ENCODE results near the gene CNOT6L.

DNA sequence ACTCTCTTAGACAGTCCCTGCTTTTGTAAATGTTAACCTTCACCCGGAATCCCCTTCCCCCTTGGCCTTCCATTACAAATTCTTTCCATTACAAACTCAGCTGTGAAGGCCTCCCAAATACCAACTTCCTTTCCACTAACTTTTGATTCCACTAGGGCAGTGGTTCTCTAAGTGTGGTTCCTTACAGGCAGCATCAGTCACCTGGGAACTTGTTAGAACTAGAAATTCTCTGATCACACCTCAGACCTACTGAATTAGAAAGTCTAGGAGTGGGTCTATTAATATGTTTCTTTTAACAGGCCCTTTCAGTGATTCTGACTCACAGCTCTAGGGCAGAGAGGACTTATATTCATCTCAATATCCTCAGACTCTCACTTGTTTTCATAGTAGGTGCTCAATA is 24.5 kb upstream of the CNOT6L start:
- TF ChIP-seq, protein P1, sequence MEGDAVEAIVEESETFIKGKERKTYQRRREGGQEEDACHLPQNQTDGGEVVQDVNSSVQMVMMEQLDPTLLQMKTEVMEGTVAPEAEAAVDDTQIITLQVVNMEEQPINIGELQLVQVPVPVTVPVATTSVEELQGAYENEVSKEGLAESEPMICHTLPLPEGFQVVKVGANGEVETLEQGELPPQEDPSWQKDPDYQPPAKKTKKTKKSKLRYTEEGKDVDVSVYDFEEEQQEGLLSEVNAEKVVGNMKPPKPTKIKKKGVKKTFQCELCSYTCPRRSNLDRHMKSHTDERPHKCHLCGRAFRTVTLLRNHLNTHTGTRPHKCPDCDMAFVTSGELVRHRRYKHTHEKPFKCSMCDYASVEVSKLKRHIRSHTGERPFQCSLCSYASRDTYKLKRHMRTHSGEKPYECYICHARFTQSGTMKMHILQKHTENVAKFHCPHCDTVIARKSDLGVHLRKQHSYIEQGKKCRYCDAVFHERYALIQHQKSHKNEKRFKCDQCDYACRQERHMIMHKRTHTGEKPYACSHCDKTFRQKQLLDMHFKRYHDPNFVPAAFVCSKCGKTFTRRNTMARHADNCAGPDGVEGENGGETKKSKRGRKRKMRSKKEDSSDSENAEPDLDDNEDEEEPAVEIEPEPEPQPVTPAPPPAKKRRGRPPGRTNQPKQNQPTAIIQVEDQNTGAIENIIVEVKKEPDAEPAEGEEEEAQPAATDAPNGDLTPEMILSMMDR (IDR thresholded peaks at IDR 0.05 in 4 of 5, conservative IDR thresholded peaks at IDR 0.05 in 1 of 5): no peak
- TF ChIP-seq POLR2A (IDR thresholded peaks at IDR 0.05): no peak
